Stimulated activated CD4-positive, alpha-beta T cell treated with anti-CD3 and anti-CD28 coated beads, Interleukin-12 subunit alpha, Interleukin-12 subunit beta, amount 100 ng/mL, for 24 hours (primary cell): ENCODE measurements around the gene MYL7.
"Not testable (repeated sequence)": the region's sequence is repeated elsewhere in the genome, so short reads cannot be mapped to it uniquely, and the experiment has no call there.

Source experiments
- DNase-seq, 2 experiments: peaks; one replicate each; pipeline ENCODE4 v3.0.0-alpha.2; 2020; ENCODE audit warnings: low read depth in 2 of 2

MYL7 gene

GRCh38 chr7:44141221-44141850 is at the start of gene MYL7:
Gene MYL7 (minus strand): TSS chr7:44141332. CDS start chr7:44141305, 27 bp downstream.
- no peak for DNase-seq

GRCh38 chr7:44189993-44190872 is 49.1 kb upstream of the MYL7 start:
- DNase-seq, result no peak

- no peak for DNase-seq
These were observed 48.3 kb upstream of the MYL7 start, which contains the start of gene GCK for GRCh38 chr7:44189286-44189992. Gene GCK (minus strand): TSS chr7:44189439. CDS start chr7:44188953, 486 bp downstream.

- no peak for DNase-seq
These were observed 47.5 kb upstream of the MYL7 start for GRCh38 chr7:44188480-44189225.

GRCh38 chr7:44187636-44188416 is 46.7 kb upstream of the MYL7 start:
- DNase-seq, result no peak

- no peak for DNase-seq
These were observed 45.6 kb upstream of the MYL7 start for GRCh38 chr7:44186736-44187135.

- DNase-seq, result no peak
These were observed 44.6 kb upstream of the MYL7 start for GRCh38 chr7:44185729-44186128.

GRCh38 chr7:44184873-44185446 is 43.8 kb upstream of the MYL7 start:
- DNase-seq, result no peak

GRCh38 chr7:44184206-44184872 is 43.2 kb upstream of the MYL7 start:
- DNase-seq, result no peak

GRCh38 chr7:44183386-44183785 is 42.3 kb upstream of the MYL7 start:
- DNase-seq, result no peak

GRCh38 chr7:44182827-44183226 is 41.7 kb upstream of the MYL7 start:
- no peak for DNase-seq

- DNase-seq, result no peak
These were observed 39.5 kb upstream of the MYL7 start for GRCh38 chr7:44180631-44181030.

- DNase-seq, result no peak
These were observed 36.5 kb upstream of the MYL7 start for GRCh38 chr7:44177570-44178131.

GRCh38 chr7:44176486-44176885 is 35.4 kb upstream of the MYL7 start:
- no peak for DNase-seq

- DNase-seq, result no peak
These were observed 34.6 kb upstream of the MYL7 start for GRCh38 chr7:44175730-44176129.

GRCh38 chr7:44174694-44174948 is 33.5 kb upstream of the MYL7 start:
- DNase-seq, result not testable (repeated sequence)

GRCh38 chr7:44173911-44174693 is 33.0 kb upstream of the MYL7 start:
- no peak for DNase-seq

- no peak for DNase-seq
These were observed 31.8 kb upstream of the MYL7 start for GRCh38 chr7:44172803-44173424.

GRCh38 chr7:44172352-44172751 is 31.2 kb upstream of the MYL7 start:
- DNase-seq, result no peak
